Testis (tissue), 3 donors: ENCODE results near the gene SGIP1. TPM values are rescaled to one million over a fixed set of nuclear protein-coding genes. Genes with fewer than 3 reads are reported as not detected.
A peak's percentile ranks its signal among the peaks of the same experiment; 100 is the strongest.

Experiments used
- DNase-seq: peaks from one replicate; pipeline ENCODE4 v3.0.0-alpha.2; 2019
- H3K27ac ChIP-seq, 2 donors: fragments of 200-600 bp; sonication (generic); one replicate each; pipeline ENCODE4 v1.5.1; 2019
- H3K27me3 ChIP-seq: fragments of 200-600 bp; sonication (generic); one replicate; pipeline ENCODE4 v1.5.1; 2019
- H3K36me3 ChIP-seq: fragments of 200-600 bp; sonication (generic); one replicate; pipeline ENCODE4 v1.5.1; 2017; ENCODE audit warnings: low read depth; ENCODE audit errors: missing control alignments
- H3K4me1 ChIP-seq: fragments of 200-600 bp; sonication (generic); one replicate; pipeline ENCODE4 v1.5.1; 2019
- H3K4me3 ChIP-seq, 2 donors: fragments of 200-600 bp; sonication (generic); one replicate each; pipeline ENCODE4 v1.5.1; 2017 to 2019
- H3K9me3 ChIP-seq: fragments of 200-600 bp; sonication (generic); one replicate; pipeline ENCODE4 v1.5.1; 2017
- POLR2A ChIP-seq: fragments of 450-650 bp; IDR thresholded peaks from one replicate; pipeline ENCODE4 v1.6.1; 2017; ENCODE audit warnings: antibody characterized with exemption, mild to moderate bottlenecking, moderate library complexity
- WGBS, 2 donors: methylation state at CpG; one replicate each; pipeline ENCODE4 v1.1.5; 2018; 5-methylcytosine and 5-hydroxymethylcytosine counted together
- intact Hi-C: fragments of 100-400 bp; cut with DNase I; formaldehyde crosslinking; loops from one replicate; pipeline ENCODE4 v1.15.1; 2023; ENCODE audit warnings: low total_unique reads
- polyA plus RNA-seq: library from polyadenylated mRNA; stranded (reverse); fragments of 350-450 nt; fragmentation: Illumina TruSeq; extraction: RNeasy Lipid Tissue Mini Kit (QIAGEN cat#74804); gene quantifications from one replicate; pipeline ENCODE4 v1.2.3, GENCODE V29; 2014; ENCODE audit warnings: low read depth, low replicate concordance; ENCODE audit not compliant: insufficient read depth
- total RNA-seq, 2 donors: library from RNA; depleted of rRNA; stranded (reverse); fragments of >200 nt; gene quantifications; one replicate each; pipeline ENCODE4 v1.2.3, GENCODE V29; 2016
- TF ChIP-seq, protein P1 (sequence below), 3 experiments: fragments of 450-650 bp in 2 of 3; fragments of 200-600 bp in 1 of 3; sonication (generic) in 1 of 3; IDR thresholded peaks; one replicate each; pipeline ENCODE4 v1.5.1; 2016 to 2019; ENCODE audit warnings: antibody characterized with exemption in 3 of 3, mild to moderate bottlenecking in 2 of 3, moderate library complexity in 1 of 3

The SGIP1 gene
- total and polyA plus RNA-seq, 3 donors from 2014 or later: 11.7 to 67.9 (median 48.1) TPM

DNA sequence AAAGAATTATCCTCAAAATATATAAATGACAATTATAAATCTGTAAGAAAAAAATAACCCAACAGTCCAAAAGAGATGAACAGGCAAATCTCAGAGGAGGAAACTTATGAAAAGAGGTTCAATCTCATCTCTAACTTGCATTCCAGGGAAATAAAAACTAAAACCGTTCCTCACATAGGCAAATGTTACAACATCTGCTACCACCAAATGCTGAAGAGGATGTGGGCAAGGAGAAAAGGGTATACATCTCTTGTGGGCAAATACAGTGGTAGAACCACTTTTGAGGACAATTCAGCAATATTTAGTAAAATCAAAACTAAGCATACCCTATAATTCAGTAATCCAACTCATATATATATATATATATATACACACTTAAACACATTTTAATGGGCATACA lies 33.7 kb upstream of the SGIP1 start:
- H3K9me3 ChIP-seq: no peaks in the 10 kb centered on the region
- TF ChIP-seq POLR2A: no peak
- TF ChIP-seq, protein P1, sequence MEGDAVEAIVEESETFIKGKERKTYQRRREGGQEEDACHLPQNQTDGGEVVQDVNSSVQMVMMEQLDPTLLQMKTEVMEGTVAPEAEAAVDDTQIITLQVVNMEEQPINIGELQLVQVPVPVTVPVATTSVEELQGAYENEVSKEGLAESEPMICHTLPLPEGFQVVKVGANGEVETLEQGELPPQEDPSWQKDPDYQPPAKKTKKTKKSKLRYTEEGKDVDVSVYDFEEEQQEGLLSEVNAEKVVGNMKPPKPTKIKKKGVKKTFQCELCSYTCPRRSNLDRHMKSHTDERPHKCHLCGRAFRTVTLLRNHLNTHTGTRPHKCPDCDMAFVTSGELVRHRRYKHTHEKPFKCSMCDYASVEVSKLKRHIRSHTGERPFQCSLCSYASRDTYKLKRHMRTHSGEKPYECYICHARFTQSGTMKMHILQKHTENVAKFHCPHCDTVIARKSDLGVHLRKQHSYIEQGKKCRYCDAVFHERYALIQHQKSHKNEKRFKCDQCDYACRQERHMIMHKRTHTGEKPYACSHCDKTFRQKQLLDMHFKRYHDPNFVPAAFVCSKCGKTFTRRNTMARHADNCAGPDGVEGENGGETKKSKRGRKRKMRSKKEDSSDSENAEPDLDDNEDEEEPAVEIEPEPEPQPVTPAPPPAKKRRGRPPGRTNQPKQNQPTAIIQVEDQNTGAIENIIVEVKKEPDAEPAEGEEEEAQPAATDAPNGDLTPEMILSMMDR (IDR thresholded peaks at IDR 0.05): no peak
- H3K27me3 ChIP-seq: no peaks in the 10 kb centered on the region
- H3K4me3 ChIP-seq: no peak overlapping the region
- H3K36me3 ChIP-seq: no peaks in the 10 kb centered on the region
- WGBS, 2 donors: 73 to 93% methylated on average over 1 of the region's 1 CpG
- intact Hi-C loops: no loop called here
- no peaks in the 10 kb centered on the region for H3K4me1 ChIP-seq
- no peak for DNase-seq
- H3K27ac ChIP-seq: no peak overlapping the region

DNA sequence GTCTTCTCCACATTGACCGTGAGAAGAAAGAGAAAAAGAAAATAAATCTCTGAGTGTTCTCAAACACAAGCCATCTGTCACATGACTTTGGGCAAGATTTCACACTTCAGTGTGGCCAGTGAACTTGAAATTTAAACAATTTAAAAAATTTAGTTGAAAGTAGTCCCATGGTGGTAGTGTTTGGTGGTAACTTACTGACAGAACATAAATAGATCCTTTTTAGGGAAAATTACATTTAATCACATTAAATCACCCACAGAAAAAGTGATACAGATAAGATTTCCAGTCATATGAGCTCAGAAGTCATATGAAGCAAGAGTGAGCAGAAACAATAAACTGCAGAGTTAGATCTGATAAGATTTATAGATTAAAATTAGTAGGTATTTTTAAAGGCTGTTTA lies 31.9 kb upstream of the SGIP1 start:
- no peak for TF ChIP-seq POLR2A
- TF ChIP-seq, protein P1 (IDR thresholded peaks at IDR 0.05): no peak
- H3K36me3 ChIP-seq: no peaks in the 10 kb centered on the region
- 76 to 100% methylated on average over 1 of the region's 1 CpG for WGBS, 2 donors
- H3K27ac ChIP-seq: no peak overlapping the region
- no peaks in the 10 kb centered on the region for H3K4me1 ChIP-seq
- intact Hi-C loops: no loop called here
- no peak overlapping the region for H3K4me3 ChIP-seq
- H3K27me3 ChIP-seq: no peaks in the 10 kb centered on the region
- DNase-seq: no peak
- H3K9me3 ChIP-seq: no peaks in the 10 kb centered on the region

DNA sequence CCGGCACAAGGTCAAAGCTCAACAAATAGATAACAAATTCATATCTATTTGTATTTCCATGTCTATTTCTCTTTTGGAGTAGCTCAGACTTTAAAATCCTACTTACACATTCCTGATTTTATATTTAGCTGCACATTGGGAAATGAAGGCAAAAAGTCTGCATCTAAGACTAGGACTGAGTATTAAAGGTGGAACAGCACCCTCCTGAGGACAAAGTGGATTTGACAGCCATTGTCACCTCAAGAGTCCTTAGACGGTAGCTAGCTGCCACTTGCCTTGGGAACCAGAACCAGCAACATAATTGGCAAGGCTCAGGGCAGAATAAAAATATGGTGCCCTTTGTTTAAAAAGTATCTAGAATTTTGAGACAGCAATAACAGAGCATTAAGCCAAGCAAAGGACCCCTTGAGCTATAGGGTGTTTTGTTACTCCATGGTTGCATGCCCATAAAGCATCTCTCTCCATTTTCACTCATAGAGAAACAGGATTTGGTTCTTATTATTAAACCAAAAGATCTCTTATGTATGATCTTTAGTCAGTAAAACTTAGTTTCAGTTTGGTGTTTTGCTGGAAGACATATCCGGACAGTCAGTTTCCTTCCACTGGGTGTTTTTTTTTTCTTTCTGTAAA lies 30.0 kb upstream of the SGIP1 start:
- intact Hi-C loops: no loop called here
- Histone ChIP-seq H3K36me3 (no peaks in the 10 kb centered on the region), H3K9me3 (no peaks in the 10 kb centered on the region), H3K4me3 (no peak overlapping the region), H3K27ac (no peak overlapping the region), H3K4me1 (no peaks in the 10 kb centered on the region), H3K27me3 (no peaks in the 10 kb centered on the region)
- peak; percentile 74 for DNase-seq
- WGBS, 2 donors: 53 to 55% methylated on average over 3 of the region's 3 CpGs
- TF ChIP-seq POLR2A: no peak
- TF ChIP-seq, protein P1 (IDR thresholded peaks at IDR 0.05): peak; percentile 26 to 58 (median 53)

DNA sequence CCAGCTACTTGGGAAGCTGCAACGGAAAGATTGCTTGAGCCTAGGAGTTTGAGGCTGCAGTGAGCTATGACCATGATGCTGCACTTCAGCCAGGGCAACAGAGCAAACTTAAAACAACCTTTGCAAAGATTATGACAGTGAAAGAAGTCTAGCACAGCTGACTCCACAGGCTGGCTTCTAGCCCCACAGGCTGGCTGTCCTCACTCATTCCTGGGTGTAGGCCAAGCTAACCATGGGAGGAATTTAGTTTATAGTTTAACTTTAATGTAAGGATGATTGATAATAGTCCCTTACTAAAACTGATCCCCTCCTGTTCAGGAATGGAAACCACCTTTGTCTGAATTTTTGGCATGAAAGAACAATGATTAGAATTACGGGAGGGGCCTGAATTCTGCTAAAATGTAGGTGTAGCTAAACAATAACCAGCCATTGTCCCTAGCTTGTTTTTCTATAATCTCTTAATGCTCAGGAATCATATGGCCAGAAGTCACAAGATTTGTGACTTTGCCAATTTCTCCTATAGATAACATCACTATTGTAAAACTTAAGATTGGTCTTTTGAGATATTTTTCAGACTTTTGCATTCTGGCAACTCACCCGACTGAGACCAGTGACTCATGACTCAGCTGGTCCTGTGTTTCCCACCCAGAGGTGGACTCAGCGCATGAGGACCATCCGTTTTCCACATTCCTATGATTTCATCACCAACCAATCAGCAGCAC lies 28.1 kb upstream of the SGIP1 start:
- 76 to 91% methylated on average over 5 of the region's 5 CpGs for WGBS, 2 donors
- H3K27me3 ChIP-seq: no peaks in the 10 kb centered on the region
- TF ChIP-seq, protein P1 (IDR thresholded peaks at IDR 0.05): no peak
- TF ChIP-seq POLR2A: no peak
- H3K9me3 ChIP-seq: no peaks in the 10 kb centered on the region
- H3K36me3 ChIP-seq: no peaks in the 10 kb centered on the region
- H3K27ac ChIP-seq: no peak overlapping the region
- H3K4me1 ChIP-seq: no peaks in the 10 kb centered on the region
- intact Hi-C loops: no loop called here
- no peak for DNase-seq
- H3K4me3 ChIP-seq: no peak overlapping the region

DNA sequence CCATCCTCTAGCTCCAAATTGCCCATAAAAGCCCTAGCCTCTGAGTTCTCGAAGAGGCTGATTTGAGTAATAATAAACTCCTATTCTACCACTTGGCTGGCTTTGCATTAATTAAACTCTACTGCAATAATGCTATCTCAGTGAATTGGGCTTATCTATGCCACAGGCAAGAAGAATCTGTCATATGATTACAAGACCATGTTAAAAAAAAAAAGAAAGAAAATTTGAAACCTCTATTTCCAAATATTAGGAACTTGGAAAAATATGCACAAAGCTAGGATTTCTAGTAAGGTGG lies 27.6 kb upstream of the SGIP1 start:
- DNase-seq: no peak

More for the DNA sequence above, 27.6 kb upstream of the SGIP1 start:
- 93 to 100% methylated on average over 1 of the region's 1 CpG for WGBS, 2 donors
- intact Hi-C loops: no loop called here
- no peak for TF ChIP-seq POLR2A
- TF ChIP-seq, protein P1 (IDR thresholded peaks at IDR 0.05): no peak
- Histone ChIP-seq H3K4me3 (no peak overlapping the region), H3K9me3 (no peaks in the 10 kb centered on the region), H3K4me1 (no peaks in the 10 kb centered on the region), H3K27me3 (no peaks in the 10 kb centered on the region), H3K27ac (no peak overlapping the region), H3K36me3 (no peaks in the 10 kb centered on the region)
